PFSK-1 (cell line): ENCODE measurements around the gene FREM1.

Experiments
- FOXP2 ChIP-seq: optimal IDR thresholded peaks from 2 replicates; pipeline ENCODE3; 2011; ENCODE audit warnings: borderline replicate concordance, control low read depth, inconsistent platforms; ENCODE audit not compliant: insufficient read depth; ENCODE audit errors: extremely low read length, extremely low read depth
- POLR2AphosphoS5 ChIP-seq: IDR thresholded peaks from 2 replicates; pipeline ENCODE4 v1.6.1; 2012; ENCODE audit warnings: low read depth, mild to moderate bottlenecking, control low read depth, low read length, moderate library complexity
- REST ChIP-seq, 2 experiments: IDR thresholded peaks; 2 replicates each; pipeline versions ENCODE4 v1.6.1 to v1.8.0; 2011 to 2012; ENCODE audit warnings: low read depth in 2 of 2, low read length in 2 of 2, control low read depth in 1 of 2, inconsistent platforms in 1 of 2, mild to moderate bottlenecking in 1 of 2, moderate library complexity in 1 of 2; ENCODE audit not compliant: insufficient read depth in 1 of 2
- SIN3A ChIP-seq: IDR thresholded peaks from 2 replicates; pipeline ENCODE4 v1.6.1; 2012; ENCODE audit warnings: mild to moderate bottlenecking, low read length, moderate library complexity, borderline replicate concordance; ENCODE audit not compliant: insufficient read depth
- TAF1 ChIP-seq: IDR thresholded peaks from 2 replicates; pipeline ENCODE4 v1.6.1; 2012; ENCODE audit warnings: low read length, control low read depth, borderline replicate concordance; ENCODE audit not compliant: insufficient read depth

The FREM1 gene

GRCh38 chr9:14761584-14761983, 148.6 kb downstream of the FREM1 start:
- TF ChIP-seq SIN3A (no peak), TAF1 (no peak), POLR2AphosphoS5 (no peak), FOXP2 (no peak), REST (IDR thresholded peaks at IDR 0.05; ENCODE audit: insufficient read depth in 1 of 2, low read depth in 2 of 2, low read length in 2 of 2) (no peak)

- no peak for TF ChIP-seq FOXP2
Observed at GRCh38 chr9:14760060-14760459, 150.2 kb downstream of the FREM1 start.

- TF ChIP-seq POLR2AphosphoS5 (no peak), FOXP2 (no peak), SIN3A (no peak), REST (IDR thresholded peaks at IDR 0.05; ENCODE audit: insufficient read depth in 1 of 2, low read depth in 2 of 2, low read length in 2 of 2) (no peak), TAF1 (no peak)
Observed at GRCh38 chr9:14756291-14756690, 153.9 kb downstream of the FREM1 start.

- no peak for TF ChIP-seq TAF1
- TF ChIP-seq SIN3A, result no peak
- TF ChIP-seq FOXP2, result no peak
- TF ChIP-seq REST (IDR thresholded peaks at IDR 0.05; ENCODE audit: insufficient read depth in 1 of 2, low read depth in 2 of 2, low read length in 2 of 2), result no peak
- no peak for TF ChIP-seq POLR2AphosphoS5
Observed at GRCh38 chr9:14752871-14753270, 157.4 kb downstream of the FREM1 start.

- TF ChIP-seq FOXP2 (no peak), TAF1 (no peak), SIN3A (no peak), POLR2AphosphoS5 (no peak), REST (IDR thresholded peaks at IDR 0.05; ENCODE audit: insufficient read depth in 1 of 2, low read depth in 2 of 2, low read length in 2 of 2) (no peak)
Observed at GRCh38 chr9:14752271-14752670, 158.0 kb downstream of the FREM1 start.

GRCh38 chr9:14750821-14751220, 159.4 kb downstream of the FREM1 start:
- no peak for TF ChIP-seq FOXP2
- no peak for TF ChIP-seq TAF1
- TF ChIP-seq POLR2AphosphoS5, result no peak
- TF ChIP-seq SIN3A, result no peak
- TF ChIP-seq REST (IDR thresholded peaks at IDR 0.05; ENCODE audit: insufficient read depth in 1 of 2, low read depth in 2 of 2, low read length in 2 of 2), result no peak
